Posterior cingulate gyrus (tissue), 11 donors: ENCODE measurements around the gene FHIP1B.

Experiments used
- DNase-seq, 10 donors: peaks; one replicate each; pipeline versions ENCODE4 v3.0.0 to v3.0.0-alpha.2; 2020 to 2021; ENCODE audit warnings: mixed read lengths in 3 of 10
- intact Hi-C: fragments of 100-400 bp; cut with DNase I; formaldehyde crosslinking; loops from one replicate; pipeline ENCODE4 v1.15.1; 2023

FHIP1B gene

DNA sequence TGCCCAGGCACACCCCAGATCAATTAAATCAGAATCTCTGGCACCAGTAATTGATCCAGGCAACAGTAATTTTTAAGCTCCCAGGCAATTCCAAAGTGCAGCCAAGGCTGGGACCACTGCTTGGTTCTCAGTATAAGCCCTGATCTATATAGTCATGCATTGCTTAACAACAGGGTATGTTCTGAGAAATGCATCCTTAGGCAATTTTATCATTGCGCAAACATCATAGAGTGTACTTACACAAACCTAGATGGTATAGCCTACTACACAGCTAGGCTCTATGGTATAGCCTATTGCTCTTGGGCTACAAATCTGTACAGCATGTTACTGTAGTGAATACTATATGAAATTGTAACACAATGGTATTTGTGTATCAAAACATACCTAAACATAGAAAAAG, 29.7 kb downstream of the FHIP1B start:
- intact Hi-C loops: no loop called here
- no peak for DNase-seq

DNA sequence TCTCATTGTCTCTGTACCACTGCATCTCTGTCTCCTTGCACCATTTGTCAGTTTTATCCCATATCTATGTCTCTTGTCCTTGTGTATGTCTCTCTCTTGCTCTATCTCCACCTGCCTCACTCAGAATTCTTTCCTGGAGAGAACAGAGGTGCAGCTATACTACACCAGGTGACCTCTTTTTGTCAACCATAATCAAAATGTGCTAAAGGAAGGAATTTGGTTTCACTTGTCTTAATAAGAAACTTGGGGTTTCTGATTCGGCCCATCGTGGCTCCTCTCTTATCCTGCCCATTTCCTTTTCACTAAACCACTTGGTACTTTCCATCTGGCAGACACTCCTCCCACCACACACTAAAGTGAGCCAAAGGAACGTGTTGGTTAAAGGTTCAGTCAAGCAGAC, 31.1 kb downstream of the FHIP1B start:
- intact Hi-C loops: no loop called here
- DNase-seq: no peak

DNA sequence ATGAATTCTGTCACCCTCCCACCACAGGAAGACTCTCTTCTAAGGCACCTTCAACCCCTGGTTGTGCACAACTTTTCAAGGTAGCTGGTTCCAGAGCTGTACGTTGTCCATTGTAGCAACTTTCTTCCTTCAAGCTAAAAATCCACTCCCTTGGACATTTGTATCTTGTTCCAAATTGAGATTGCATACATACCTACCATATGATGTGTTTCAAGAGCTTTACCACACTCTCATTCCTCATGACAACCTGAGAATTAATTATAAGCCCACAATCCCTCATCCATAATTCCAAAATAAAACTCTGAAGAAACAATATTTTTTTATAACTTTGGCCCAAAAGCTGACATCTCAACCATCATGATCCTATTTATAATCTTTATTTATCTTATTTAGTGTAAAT, 32.4 kb downstream of the FHIP1B start:
- no peak for DNase-seq
- intact Hi-C loops: no loop called here

DNA sequence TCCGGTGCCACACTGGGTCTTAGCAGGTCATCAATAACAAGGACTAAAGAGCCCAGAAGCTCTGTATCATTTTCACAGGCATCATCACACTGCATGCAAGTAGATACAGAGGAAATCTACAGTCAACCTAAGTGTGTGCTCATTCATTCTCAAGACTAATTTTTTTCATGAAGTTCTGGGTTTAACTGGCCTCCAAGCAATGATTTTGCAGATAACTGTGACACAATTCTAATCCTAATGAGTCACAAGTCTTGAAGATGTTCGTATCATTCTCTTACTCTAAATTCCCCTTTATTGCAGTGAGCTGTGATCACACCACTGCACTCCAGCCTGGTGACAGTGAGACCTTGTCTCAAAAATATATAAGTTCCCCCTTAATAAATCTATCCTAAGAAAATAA, 33.0 kb downstream of the FHIP1B start:
- no peak for DNase-seq
- intact Hi-C loops: no loop called here

DNA sequence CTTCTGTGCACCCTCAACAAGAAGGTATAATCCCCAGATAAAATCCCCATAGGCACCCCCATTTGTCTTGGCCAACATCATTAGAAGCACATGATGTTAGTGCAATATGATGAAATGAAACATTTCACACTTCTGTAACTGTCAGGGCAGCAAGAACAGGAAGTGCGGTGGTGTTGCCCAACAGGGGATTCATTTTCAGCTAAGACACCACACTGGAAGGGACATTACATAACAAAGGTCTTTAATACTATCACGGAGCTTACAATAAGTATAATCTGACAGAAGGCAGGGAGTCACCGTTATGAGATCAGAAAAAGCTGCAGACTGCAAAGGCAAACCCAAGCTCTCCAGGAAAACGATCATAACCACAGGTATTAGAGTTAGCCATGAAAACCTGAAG, 33.5 kb downstream of the FHIP1B start:
- intact Hi-C loops: no loop called here
- peak in 1 of 10 donors; percentile 24 for DNase-seq

DNA sequence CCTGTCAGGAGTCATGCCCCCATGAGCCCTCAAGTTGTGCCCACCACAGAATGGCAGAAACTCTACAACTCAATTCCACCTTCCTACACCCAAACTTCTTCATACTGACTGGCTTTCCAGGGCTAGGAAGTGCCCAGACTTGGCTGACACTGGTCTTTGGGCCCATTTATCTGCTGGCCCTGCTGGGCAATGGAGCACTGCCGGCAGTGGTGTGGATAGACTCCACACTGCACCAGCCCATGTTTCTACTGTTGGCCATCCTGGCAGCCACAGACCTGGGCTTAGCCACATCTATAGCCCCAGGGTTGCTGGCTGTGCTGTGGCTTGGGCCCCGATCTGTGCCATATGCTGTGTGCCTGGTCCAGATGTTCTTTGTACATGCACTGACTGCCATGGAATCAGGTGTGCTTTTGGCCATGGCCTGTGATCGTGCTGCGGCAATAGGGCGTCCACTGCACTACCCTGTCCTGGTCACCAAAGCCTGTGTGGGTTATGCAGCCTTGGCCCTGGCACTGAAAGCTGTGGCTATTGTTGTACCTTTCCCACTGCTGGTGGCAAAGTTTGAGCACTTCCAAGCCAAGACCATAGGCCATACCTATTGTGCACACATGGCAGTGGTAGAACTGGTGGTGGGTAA, 35.1 kb downstream of the FHIP1B start, which contains the start of gene OR52W1:
TSS of gene OR52W1 (plus strand) at position 51 of the 637 bp plus-strand sequence. CDS start at position 51, 0 bp downstream.
- DNase-seq: no peak
- intact Hi-C loops: no loop called here

DNA sequence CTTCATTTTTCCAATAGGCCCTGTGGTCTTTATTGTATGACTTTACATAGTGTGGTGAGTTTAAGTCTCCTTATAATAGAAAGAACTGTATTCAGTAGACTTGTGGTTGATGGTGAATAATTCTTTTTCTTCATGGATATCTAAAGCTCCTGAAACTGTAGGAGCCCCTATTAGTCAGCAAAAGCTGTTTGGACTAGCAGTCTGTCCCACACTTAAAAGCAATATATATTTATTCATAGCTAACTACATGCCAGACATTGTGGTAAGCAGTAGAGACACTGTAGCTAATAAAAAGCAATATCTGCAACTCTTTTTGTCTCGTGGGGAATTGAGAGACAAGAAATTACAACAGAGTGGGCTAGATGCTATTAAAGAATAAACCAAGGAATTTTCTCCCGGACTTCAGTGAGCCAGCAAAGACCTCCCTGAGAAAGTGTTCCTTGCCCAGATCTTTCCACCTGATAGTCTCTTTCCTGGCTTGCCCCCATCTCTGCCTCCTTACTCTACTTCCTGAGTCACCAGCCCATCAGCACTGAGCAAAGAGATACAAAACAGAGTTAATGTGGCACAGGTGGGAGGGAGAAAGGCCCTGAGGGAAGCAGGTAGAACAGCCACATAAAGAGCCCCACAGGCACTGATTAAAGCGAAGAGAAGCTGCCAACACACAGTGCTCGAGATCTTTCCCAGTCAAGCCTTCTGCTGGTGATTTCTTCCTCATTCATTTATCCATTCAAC, 36.8 kb downstream of the FHIP1B start:
- intact Hi-C loops: no loop called here

DNA sequence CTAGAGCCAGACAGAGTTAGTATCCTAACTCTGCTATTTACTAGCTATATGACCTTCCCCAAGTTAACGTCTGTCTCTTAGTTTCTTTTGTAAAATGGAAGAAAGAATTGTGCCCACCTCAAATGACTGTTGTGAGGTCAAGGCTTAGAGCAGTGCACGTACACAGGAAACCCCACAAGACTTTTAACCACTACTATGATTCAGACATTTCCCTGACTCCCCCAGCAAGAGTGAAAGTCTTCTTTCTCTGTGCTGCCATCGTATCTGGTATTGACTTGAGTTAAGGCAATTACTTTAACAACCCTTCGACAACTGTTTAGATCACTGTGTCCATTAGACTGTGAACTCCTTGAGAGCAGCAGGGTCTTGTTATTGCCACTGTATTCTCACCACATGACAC, 38.0 kb downstream of the FHIP1B start:
- no peak for DNase-seq
- intact Hi-C loops: no loop called here

More for the DNA sequence above, 36.8 kb downstream of the FHIP1B start:
- DNase-seq: no peak

DNA sequence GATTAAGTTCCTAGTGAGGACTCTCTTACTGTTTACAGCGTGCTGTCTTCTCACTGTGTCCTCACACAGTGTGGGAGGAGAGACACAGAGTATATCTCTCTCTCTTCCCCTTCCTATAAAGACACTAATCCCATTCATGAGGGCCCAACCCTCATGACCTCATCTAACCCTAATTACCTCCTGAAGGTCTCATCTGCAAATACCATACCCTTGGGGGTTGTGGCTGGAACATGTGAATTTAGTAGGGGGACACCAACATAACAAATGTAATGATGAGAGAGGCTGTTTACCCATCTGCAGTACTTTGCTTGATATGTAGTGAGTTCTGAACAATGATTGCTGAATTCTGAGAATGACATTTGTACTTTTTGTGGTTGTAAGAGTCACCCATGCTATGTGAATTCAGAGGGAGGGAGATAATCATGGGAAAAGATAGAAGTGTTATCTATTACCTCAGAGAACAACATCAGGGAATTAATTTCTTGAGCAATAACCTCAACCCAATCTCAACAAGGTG, 40.3 kb downstream of the FHIP1B start:
- no peak for DNase-seq
- intact Hi-C loops: no loop called here

DNA sequence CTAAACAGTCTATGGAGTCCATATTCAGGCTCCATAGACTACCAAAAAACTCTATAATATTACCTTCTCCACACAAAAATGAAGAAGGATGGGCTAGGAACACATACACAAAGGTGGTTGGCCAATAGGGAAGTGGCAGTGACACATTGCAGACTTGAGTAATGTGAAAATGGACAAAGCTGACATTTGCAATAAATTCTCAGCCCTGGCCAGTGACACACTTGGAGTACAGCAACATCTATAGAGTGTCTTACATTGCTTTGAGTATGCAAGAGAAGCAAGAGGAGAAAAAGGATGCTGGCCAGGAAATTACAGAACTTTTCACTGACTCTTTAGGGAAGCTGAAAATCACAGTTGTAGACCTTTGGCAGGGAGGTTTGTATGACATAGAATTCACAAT, 42.7 kb downstream of the FHIP1B start:
- intact Hi-C loops: no loop called here
- no peak for DNase-seq

DNA sequence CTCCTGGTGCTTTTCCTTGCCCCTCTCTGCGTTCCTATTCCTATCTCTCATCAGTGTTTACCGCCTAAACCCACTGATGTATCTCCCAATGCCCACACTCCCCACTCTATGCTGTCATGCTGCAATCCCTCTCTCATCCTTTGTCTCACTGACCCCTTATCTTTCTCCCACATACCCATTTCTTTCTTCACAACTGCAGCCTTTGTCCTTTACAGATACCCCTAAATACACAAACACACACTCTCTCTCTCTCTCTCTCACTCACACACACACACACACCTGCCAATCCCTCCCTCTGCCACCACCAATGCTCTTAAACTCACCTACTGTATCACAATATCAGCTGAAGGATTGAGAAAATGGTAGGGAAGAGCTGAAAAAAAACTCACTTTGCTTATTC, 59.0 kb downstream of the FHIP1B start:
- no peak for DNase-seq
- intact Hi-C loops: no loop called here

DNA sequence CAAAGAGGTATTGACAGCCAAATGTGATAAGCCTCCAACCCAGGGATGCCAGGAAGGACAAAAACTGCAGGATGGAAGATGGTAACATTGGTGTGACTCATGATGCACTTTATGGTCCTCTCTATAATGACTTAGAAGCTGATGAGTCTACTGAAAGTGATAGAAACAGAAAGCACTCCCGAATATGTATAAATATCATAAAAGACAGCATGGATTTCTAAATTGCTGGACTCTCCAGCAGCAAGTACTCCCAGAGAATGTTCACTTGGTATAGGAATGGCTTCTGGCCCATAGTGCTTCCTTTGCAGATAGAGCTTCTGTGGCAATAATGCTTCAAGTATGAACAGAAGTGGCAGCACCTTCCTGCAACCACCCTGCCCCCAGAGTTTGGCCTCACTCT, 64.2 kb downstream of the FHIP1B start, which contains the start of gene OR52B2:
TSS of gene OR52B2 (minus strand) at position 101 of the 400 bp plus-strand sequence. CDS start at position 101, 0 bp downstream.
- intact Hi-C loops: no loop called here
- no peak for DNase-seq
